WTC11 (cell line): ENCODE measurements around the gene MYO15A. TPM values are rescaled to one million over a fixed set of nuclear protein-coding genes. Genes with fewer than 3 reads are reported as not detected.

Experiments used
- ATAC-seq: fragments of 200-7000 bp; cut with Tn5 transposase; 2 replicates; pipeline ENCODE4 v1.10.0; 2021; ENCODE audit warnings: mild to moderate bottlenecking, moderate library complexity
- CTCF ChIA-PET: fragments of 300-600 bp; sonication (Branson Sonifier 250); formaldehyde crosslinking; loops from one replicate; lab custom pipeline; 2021; ENCODE audit warnings: antibody characterized with exemption; lab: Charles Lee
- POLR2A ChIA-PET: fragments of 350-600 bp; sonication (Branson Sonifier 250); formaldehyde crosslinking; loops from one replicate; lab custom pipeline; 2021; ENCODE audit warnings: antibody characterized with exemption; lab: Charles Lee
- DNase-seq: peaks from one replicate; pipeline ENCODE4 v3.0.0; 2021; ENCODE audit warnings: low spot score
- H3K27ac Mint-ChIP-seq: 2 replicates; pipeline ENCODE4 v1.8.0; 2021; ENCODE audit warnings: mixed read lengths
- H3K27me3 Mint-ChIP-seq: 2 replicates; pipeline ENCODE4 v1.8.0; 2021; ENCODE audit warnings: low read depth, mild to moderate bottlenecking, moderate library complexity, mixed read lengths
- H3K36me3 Mint-ChIP-seq: 2 replicates; pipeline ENCODE4 v1.8.0; 2021; ENCODE audit warnings: mixed read lengths
- H3K4me1 Mint-ChIP-seq: 2 replicates; pipeline ENCODE4 v1.8.0; 2022; ENCODE audit warnings: mixed read lengths
- H3K4me3 Mint-ChIP-seq: 2 replicates; pipeline ENCODE4 v1.8.0; 2021; ENCODE audit warnings: mild to moderate bottlenecking, moderate library complexity, mixed read lengths
- H3K9me3 Mint-ChIP-seq: 2 replicates; pipeline ENCODE4 v1.8.0; 2021; ENCODE audit warnings: mixed read lengths
- AR ChIP-seq: fragments of 250-450 bp; sonication (Bioruptor Pico); IDR thresholded peaks from 2 replicates; pipeline ENCODE4 v1.9.0; 2021; ENCODE audit warnings: mild to moderate bottlenecking
- CTCF ChIP-seq: fragments of 200-600 bp; IDR thresholded peaks from 2 replicates; pipeline ENCODE4 v1.8.0; 2022; ENCODE audit warnings: antibody characterized with exemption
- ELF4 ChIP-seq: sonication (generic); formaldehyde crosslinking; IDR thresholded peaks from 2 replicates; pipeline ENCODE4 v1.8.1; 2022; ENCODE audit warnings: low read depth, mild to moderate bottlenecking, moderate library complexity, missing genetic modification reagents
- FOXJ3 ChIP-seq: sonication (generic); formaldehyde crosslinking; IDR thresholded peaks from 2 replicates; pipeline ENCODE4 v1.9.0; 2021; ENCODE audit warnings: missing genetic modification reagents, mild to moderate bottlenecking, borderline replicate concordance
- HMGXB4 ChIP-seq: sonication (generic); formaldehyde crosslinking; IDR thresholded peaks from 2 replicates; pipeline ENCODE4 v1.8.1; 2023; ENCODE audit warnings: mild to moderate bottlenecking, moderate library complexity, missing genetic modification reagents
- MAX ChIP-seq: sonication (generic); formaldehyde crosslinking; IDR thresholded peaks from 2 replicates; pipeline ENCODE4 v1.8.0; 2022; ENCODE audit warnings: mild to moderate bottlenecking, missing genetic modification reagents
- SOX15 ChIP-seq: fragments of 250-450 bp; sonication (Bioruptor Pico); IDR thresholded peaks from 2 replicates; pipeline ENCODE4 v1.9.0; 2021; ENCODE audit warnings: mild to moderate bottlenecking
- TEAD4 ChIP-seq: sonication (generic); formaldehyde crosslinking; IDR thresholded peaks from 2 replicates; pipeline ENCODE4 v1.8.0; 2022; ENCODE audit warnings: mild to moderate bottlenecking, missing genetic modification reagents
- ZNF121 ChIP-seq: sonication (generic); formaldehyde crosslinking; IDR thresholded peaks from 2 replicates; pipeline ENCODE4 v1.8.0; 2023; ENCODE audit warnings: missing genetic modification reagents
- total RNA-seq: library from RNA; stranded (reverse); gene quantifications from 3 replicates; pipeline ENCODE4 v1.2.3, GENCODE V29; 2021

MYO15A gene
- total RNA-seq, 1 experiment from 2014 or later = 2.6 TPM

GRCh38 chr17:18089613-18090012, 18.9 kb upstream of the MYO15A start:
- peaks cover 12% of the 10 kb centered on the region for H3K4me1 Mint-ChIP-seq
- peak overlapping the region; percentile 98; the same call in 1 of the 2 replicates for H3K4me3 Mint-ChIP-seq
- DNase-seq (no peak), ATAC-seq (no peak)
- H3K36me3 Mint-ChIP-seq = peaks cover 12% of the 10 kb centered on the region
- no peaks in the 10 kb centered on the region for H3K27me3 Mint-ChIP-seq
- ChIA-PET CTCF (no interaction called here), POLR2A (interaction anchor here (0.6 kb wide), 1 partner anchor 262 kb away, joined by 3 read pairs; no protein-coding TSS in a partner anchor)
- TF ChIP-seq TEAD4 (no peak), AR (CRISPR knock-in tag) (no peak)
- no peak overlapping the region for H3K27ac Mint-ChIP-seq
- H3K9me3 Mint-ChIP-seq = no peaks in the 10 kb centered on the region

- Mint-ChIP-seq H3K9me3 (no peaks in the 10 kb centered on the region), H3K36me3 (peaks cover 28% of the 10 kb centered on the region), H3K4me3 (no peak overlapping the region), H3K27me3 (no peaks in the 10 kb centered on the region), H3K4me1 (peaks cover 1% of the 10 kb centered on the region), H3K27ac (peak overlapping the region; percentile 86; the same call in 1 of the 2 replicates)
- DNase-seq = peak; percentile 25
- TF ChIP-seq CTCF (peak; percentile 23; the same call in 1 of the 2 replicates), AR (CRISPR knock-in tag) (no peak)
- ChIA-PET CTCF (interaction anchor here (0.5 to 1.2 kb wide), 8 partner anchors 16 to 89 kb away, joined by 3 to 6 read pairs (median 4); partner anchors contain the start of gene ALKBH5), POLR2A (no interaction called here)
- peak; percentile 67 for ATAC-seq
Measured at GRCh38 chr17:18093616-18094408, 14.7 kb upstream of the MYO15A start.

GRCh38 chr17:18094409-18094807, 14.1 kb upstream of the MYO15A start:
- H3K9me3 Mint-ChIP-seq = no peaks in the 10 kb centered on the region
- ATAC-seq (no peak), DNase-seq (no peak)
- CTCF ChIA-PET = interaction anchor here (1.0 to 1.2 kb wide), 2 partner anchors 49 to 89 kb away, joined by 3 to 4 read pairs; partner anchors contain the start of gene ALKBH5
- TF ChIP-seq HMGXB4 (CRISPR knock-in tag) (no peak), ELF4 (no peak), ZNF121 (CRISPR knock-in tag) (no peak), FOXJ3 (CRISPR knock-in tag) (no peak), MAX (no peak), SOX15 (CRISPR knock-in tag) (no peak)
- peak overlapping the region; percentile 33; the same call in 1 of the 2 replicates for H3K27ac Mint-ChIP-seq
- no peaks in the 10 kb centered on the region for H3K27me3 Mint-ChIP-seq
- peaks cover 32% of the 10 kb centered on the region for H3K36me3 Mint-ChIP-seq
- H3K4me3 Mint-ChIP-seq = no peak overlapping the region
- H3K4me1 Mint-ChIP-seq = no peaks in the 10 kb centered on the region
- POLR2A ChIA-PET = no interaction called here
